Naive B cell (primary cell): ENCODE results near the gene KCNA2. TPM values are rescaled to one million over a fixed set of nuclear protein-coding genes. Genes with fewer than 3 reads are reported as not detected.
A peak's percentile ranks its signal among the peaks of the same experiment; 100 is the strongest.

Experiments used
- ATAC-seq, 2 donors: fragments of 150-1000 bp; cut with Tn5 transposase; 2 replicates each; pipeline ENCODE4 v1.10.0; 2021; ENCODE audit warnings: low read depth in 2 of 2, mild to moderate bottlenecking in 2 of 2, moderate library complexity in 2 of 2
- DNase-seq: peaks from one replicate; pipeline ENCODE4 v3.0.0; 2022
- H3K27ac Mint-ChIP-seq, 6 donors: one replicate each; pipeline ENCODE4 v1.8.0; 2020 to 2022; ENCODE audit warnings: mild to moderate bottlenecking in 6 of 6, mixed read lengths in 6 of 6, moderate library complexity in 5 of 6, inconsistent platforms in 2 of 6
- H3K27me3 Mint-ChIP-seq, 3 donors: one replicate each; pipeline ENCODE4 v1.8.0; 2021 to 2022; ENCODE audit warnings: mixed read lengths in 3 of 3, mild to moderate bottlenecking in 1 of 3
- H3K36me3 Mint-ChIP-seq, 2 donors: one replicate each; pipeline ENCODE4 v1.8.0; 2020 to 2022; ENCODE audit warnings: mixed read lengths in 2 of 2, inconsistent platforms in 1 of 2, mild to moderate bottlenecking in 1 of 2
- H3K4me1 Mint-ChIP-seq, 3 donors: one replicate each; pipeline ENCODE4 v1.8.0; 2020 to 2022; ENCODE audit warnings: mixed read lengths in 3 of 3, inconsistent platforms in 1 of 3, mild to moderate bottlenecking in 1 of 3, moderate library complexity in 1 of 3
- H3K4me3 Mint-ChIP-seq, 8 donors: one replicate each; pipeline ENCODE4 v1.8.0; 2020 to 2022; ENCODE audit warnings: mild to moderate bottlenecking in 8 of 8, mixed read lengths in 8 of 8, moderate library complexity in 8 of 8, inconsistent platforms in 2 of 8
- H3K9me3 Mint-ChIP-seq, 7 donors: one replicate each; pipeline ENCODE4 v1.8.0; 2020 to 2022; ENCODE audit warnings: mixed read lengths in 7 of 7, mild to moderate bottlenecking in 5 of 7, inconsistent platforms in 2 of 7, moderate library complexity in 1 of 7
- polyA plus RNA-seq, 6 donors: library from polyadenylated mRNA; unstranded; fragments of 300-500 nt; fragmentation: Illumina TruSeq; gene quantifications; one replicate each; pipeline ENCODE4 v1.2.3, GENCODE V29; 2021; ENCODE audit warnings: low read depth in 6 of 6

Gene KCNA2
- polyA plus RNA-seq, 6 donors from 2014 or later, result not detected

- Mint-ChIP-seq H3K36me3 (no peaks in the 10 kb centered on the region), H3K27me3 (peaks cover 27 to 60% (median 56%) of the 10 kb centered on the region in 3 donors), H3K4me1 (no peaks in the 10 kb centered on the region), H3K9me3 (no peaks in the 10 kb centered on the region), H3K4me3 (no peak overlapping the region), H3K27ac (no peak overlapping the region)
- no peak for DNase-seq
- no peak for ATAC-seq
Measured at GRCh38 chr1:110547017-110547416, 59.1 kb downstream of the KCNA2 start.

GRCh38 chr1:110545492-110545891, 60.7 kb downstream of the KCNA2 start:
- H3K4me3 Mint-ChIP-seq, result no peak overlapping the region
- H3K9me3 Mint-ChIP-seq, result peaks cover 0 to 2% (median 0%) of the 10 kb centered on the region in 7 donors
- no peak for ATAC-seq

GRCh38 chr1:110544753-110545152, 61.4 kb downstream of the KCNA2 start:
- DNase-seq (no peak), ATAC-seq (no peak)
- H3K4me3 Mint-ChIP-seq, result no peak overlapping the region
- H3K4me1 Mint-ChIP-seq, result no peaks in the 10 kb centered on the region
- peaks cover 24 to 60% (median 46%) of the 10 kb centered on the region in 3 donors for H3K27me3 Mint-ChIP-seq
- no peaks in the 10 kb centered on the region for H3K36me3 Mint-ChIP-seq
- peaks cover 0 to 2% (median 0%) of the 10 kb centered on the region in 7 donors for H3K9me3 Mint-ChIP-seq
- H3K27ac Mint-ChIP-seq, result peak overlapping the region in 1 of 6 donors; percentile 43

More at GRCh38 chr1:110545492-110545891, 60.7 kb downstream of the KCNA2 start:
- Mint-ChIP-seq H3K36me3 (no peaks in the 10 kb centered on the region), H3K4me1 (no peaks in the 10 kb centered on the region), H3K27ac (no peak overlapping the region), H3K27me3 (peaks cover 25 to 57% (median 43%) of the 10 kb centered on the region in 3 donors)
- DNase-seq, result no peak

Other genes with a start within 250 kb of the KCNA2 start
- gene SLC16A4, start 215.3 kb downstream of the KCNA2 start, polyA plus RNA-seq, result 1 to 10 TPM in 4 of 6 donors, under 1 TPM in 1, not detected in 1; 0.77 to 1.9 (median 1.2) TPM
- gene LAMTOR5, start 198.7 kb downstream of the KCNA2 start, polyA plus RNA-seq, result 100 to 1,000 TPM; 472 to 651 (median 493) TPM
- gene PROK1, start 155.2 kb downstream of the KCNA2 start, polyA plus RNA-seq, result under 1 TPM in 2 of 6 donors, not detected in 4; 0.21 to 0.71 TPM
- gene KCNA10, start 87.2 kb downstream of the KCNA2 start, polyA plus RNA-seq, result not detected
- gene KCNA3, start 68.6 kb upstream of the KCNA2 start, polyA plus RNA-seq, result 10 to 100 TPM; 38.4 to 78.6 (median 51.0) TPM